A549 (cell line): ENCODE data around the gene GARNL3.

Experiments
- CEBPB ChIP-seq, 2 experiments: fragments of >200 bp in 1 of 2; sonication (Bioruptor Twin) in 1 of 2; formaldehyde crosslinking in 1 of 2; IDR thresholded peaks; 2 replicates each; pipeline ENCODE4 v1.6.1; 2012 to 2016
- EP300 ChIP-seq, 2 experiments: fragments of >200 bp; sonication (Bioruptor Twin); formaldehyde crosslinking; IDR thresholded peaks; 2 replicates in 1 of 2; 3 replicates in 1 of 2; pipeline ENCODE4 v1.6.1; 2016 to 2017
- JUN ChIP-seq, 2 experiments: fragments of >200 bp; sonication (Bioruptor Twin); formaldehyde crosslinking; IDR thresholded peaks; 2 replicates in 1 of 2; 3 replicates in 1 of 2; pipeline ENCODE4 v1.6.1; 2016 to 2017
- JUNB ChIP-seq: fragments of >200 bp; sonication (Bioruptor Twin); formaldehyde crosslinking; IDR thresholded peaks from 2 replicates; pipeline ENCODE4 v1.6.1; 2016
- MAZ ChIP-seq: fragments of 150-350 bp; IDR thresholded peaks from 2 replicates; pipeline ENCODE4 v1.6.1; 2014; ENCODE audit warnings: antibody characterized with exemption, low read depth, low read length, borderline replicate concordance
- POLR2A ChIP-seq: IDR thresholded peaks from 2 replicates; pipeline ENCODE4 v1.6.1; 2012; ENCODE audit warnings: mild to moderate bottlenecking, low read length

DNA sequence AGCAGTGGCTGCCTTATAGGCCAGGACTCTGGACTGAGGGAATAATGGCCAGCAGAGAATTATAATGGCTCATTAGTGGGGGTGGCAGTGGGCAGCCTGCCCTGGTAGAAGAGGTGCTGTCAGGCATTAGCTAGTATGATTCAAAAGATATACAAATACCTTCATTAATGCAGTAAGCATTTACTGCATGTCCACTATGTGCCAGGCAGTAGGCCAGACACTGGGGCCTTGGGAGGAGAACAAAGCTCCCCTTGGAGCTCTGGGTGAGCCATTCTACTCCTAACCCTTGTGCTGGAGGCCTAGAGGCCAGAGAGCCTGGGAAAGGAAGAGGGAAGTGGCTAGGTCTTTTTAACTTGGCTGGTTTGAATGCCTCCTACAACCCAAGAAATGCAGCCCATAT lies 2.0 kb upstream of the GARNL3 start:
- TF ChIP-seq JUNB (no peak), JUN (IDR thresholded peaks at IDR 0.05) (no peak), EP300 (IDR thresholded peaks at IDR 0.05) (no peak), POLR2A (no peak), CEBPB (IDR thresholded peaks at IDR 0.05) (no peak), MAZ (no peak)
